A549 (cell line): ENCODE data around the gene ARHGEF19. TPM values are rescaled to one million over a fixed set of nuclear protein-coding genes. Genes with fewer than 3 reads are reported as not detected.

ENCODE experiments used
- ATAC-seq, 2 experiments: fragments of 200-7000 bp in 1 of 2; fragments of >200 bp in 1 of 2; cut with Nextera tagmentation in 1 of 2; cut with Tn5 transposase in 1 of 2; 3 replicates each; pipeline versions ENCODE4 v1.8.0 to v1.9.1; 2018 to 2020; ENCODE audit warnings: mild to moderate bottlenecking in 1 of 2, moderate library complexity in 1 of 2
- CTCF ChIA-PET: fragments of 300-600 bp; sonication (Branson Sonifier 250); formaldehyde crosslinking; extraction: SDS; loops from one replicate; lab custom pipeline; 2021; ENCODE audit warnings: antibody characterized with exemption, inconsistent platforms; lab: Yijun Ruan, JAX
- POLR2A ChIA-PET: fragments of 350-600 bp; formaldehyde crosslinking; extraction: SDS; loops from one replicate; lab custom pipeline; 2021; ENCODE audit warnings: antibody characterized with exemption, inconsistent platforms; lab: Yijun Ruan, JAX
- DNase-seq, 2 experiments: peaks; one replicate each; pipeline versions ENCODE4 v3.0.0 to v3.0.0-alpha.2; 2011 to 2016; ENCODE audit warnings: low read depth in 1 of 2, low spot score in 1 of 2
- FAIRE-seq: peaks from 2 replicates; lab custom pipeline; 2011; peaks lifted over from hg19 to GRCh38; lab: Jason Lieb, UNC
- H3K27ac ChIP-seq, 2 experiments: fragments of >200 bp; sonication (Bioruptor Twin); formaldehyde crosslinking; 3 replicates each; pipeline ENCODE4 v1.5.1; 2016 to 2017
- H3K4me1 ChIP-seq: fragments of >200 bp; sonication (Bioruptor Twin); formaldehyde crosslinking; 3 replicates; pipeline ENCODE4 v1.6.1; 2016
- H3K4me2 ChIP-seq: fragments of >200 bp; sonication (Bioruptor Twin); formaldehyde crosslinking; 3 replicates; pipeline ENCODE4 v1.6.1; 2016
- H3K4me3 ChIP-seq: fragments of >200 bp; sonication (Bioruptor Twin); formaldehyde crosslinking; 3 replicates; pipeline ENCODE4 v1.5.1; 2016
- H3K9me3 ChIP-seq: fragments of >200 bp; sonication (Bioruptor Twin); formaldehyde crosslinking; 3 replicates; pipeline ENCODE4 v1.6.1; 2016
- BHLHE40 ChIP-seq: IDR thresholded peaks from 2 replicates; pipeline ENCODE4 v1.6.1; 2012; ENCODE audit warnings: low read depth, low read length, inconsistent platforms
- CBX8 ChIP-seq: fragments of 200-600 bp; sonication (generic); IDR thresholded peaks from 2 replicates; pipeline ENCODE4 v1.6.1; 2016
- CEBPB ChIP-seq, 2 experiments: fragments of >200 bp in 1 of 2; sonication (Bioruptor Twin) in 1 of 2; formaldehyde crosslinking in 1 of 2; IDR thresholded peaks; 2 replicates each; pipeline ENCODE4 v1.6.1; 2012 to 2016
- CHD2 ChIP-seq: fragments of 150-350 bp; IDR thresholded peaks from 2 replicates; pipeline ENCODE4 v1.6.1; 2014; ENCODE audit warnings: low read length; ENCODE audit not compliant: partially characterized antibody
- CHD4 ChIP-seq: fragments of 200-600 bp; sonication (generic); IDR thresholded peaks from 2 replicates; pipeline ENCODE4 v1.6.1; 2016; ENCODE audit warnings: antibody characterized with exemption, mild to moderate bottlenecking, borderline replicate concordance
- EHF ChIP-seq: fragments of 250-450 bp; sonication (Bioruptor Pico); IDR thresholded peaks from 2 replicates; pipeline ENCODE4 v1.5.0; 2020; ENCODE audit warnings: mild to moderate bottlenecking
- EHMT2 ChIP-seq: fragments of 200-600 bp; sonication (generic); IDR thresholded peaks from 2 replicates; pipeline ENCODE4 v1.6.1; 2016; ENCODE audit warnings: antibody characterized with exemption, low read depth, mild to moderate bottlenecking, moderate library complexity
- EP300 ChIP-seq, 2 experiments: fragments of >200 bp; sonication (Bioruptor Twin); formaldehyde crosslinking; IDR thresholded peaks; 2 replicates in 1 of 2; 3 replicates in 1 of 2; pipeline ENCODE4 v1.6.1; 2016 to 2017
- FOSB ChIP-seq: fragments of 250-450 bp; sonication (Bioruptor Pico); IDR thresholded peaks from 2 replicates; pipeline ENCODE4 v1.5.0; 2020; ENCODE audit warnings: mild to moderate bottlenecking, moderate library complexity
- HOXA7 ChIP-seq: fragments of 250-450 bp; sonication (Bioruptor Pico); IDR thresholded peaks from 2 replicates; pipeline ENCODE4 v1.5.0; 2020; ENCODE audit warnings: mild to moderate bottlenecking, moderate library complexity
- HOXB5 ChIP-seq: fragments of 250-450 bp; sonication (Bioruptor Pico); IDR thresholded peaks from 2 replicates; pipeline ENCODE4 v1.5.0; 2020; ENCODE audit warnings: mild to moderate bottlenecking, moderate library complexity
- JUNB ChIP-seq: fragments of >200 bp; sonication (Bioruptor Twin); formaldehyde crosslinking; IDR thresholded peaks from 2 replicates; pipeline ENCODE4 v1.6.1; 2016
- MYC ChIP-seq: IDR thresholded peaks from 2 replicates; pipeline ENCODE4 v1.6.1; 2012; ENCODE audit warnings: mild to moderate bottlenecking, inconsistent platforms, low read length, improper control_type of control experiment, borderline replicate concordance
- NFE2L2 ChIP-seq: fragments of 150-350 bp; conservative IDR thresholded peaks from 2 replicates; pipeline ENCODE4 v1.6.1; 2014; ENCODE audit warnings: low read length
- NR3C1 ChIP-seq: fragments of >200 bp; sonication (Bioruptor Twin); formaldehyde crosslinking; IDR thresholded peaks from 3 replicates; pipeline ENCODE4 v1.6.1; 2017
- PHF8 ChIP-seq: fragments of 200-600 bp; sonication (generic); IDR thresholded peaks from 2 replicates; pipeline ENCODE4 v1.6.1; 2016; ENCODE audit warnings: low read depth, mild to moderate bottlenecking, antibody characterized with exemption, moderate library complexity, borderline replicate concordance
- POLR2AphosphoS2 ChIP-seq: conservative IDR thresholded peaks from 2 replicates; pipeline ENCODE4 v1.6.1; 2012; ENCODE audit warnings: low read length, improper control_type of control experiment, inconsistent platforms
- RARB ChIP-seq: fragments of 250-450 bp; sonication (Bioruptor Pico); IDR thresholded peaks from 2 replicates; pipeline ENCODE4 v1.8.0; 2021; ENCODE audit warnings: mild to moderate bottlenecking, moderate library complexity
- SMC3 ChIP-seq: fragments of >200 bp; sonication (Bioruptor Twin); formaldehyde crosslinking; IDR thresholded peaks from 3 replicates; pipeline ENCODE4 v1.6.1; 2018; ENCODE audit warnings: inconsistent platforms
- TP53 ChIP-seq: fragments of 250-450 bp; sonication (Bioruptor Pico); IDR thresholded peaks from 2 replicates; pipeline ENCODE4 v1.5.0; 2021; ENCODE audit warnings: mild to moderate bottlenecking, moderate library complexity
- ZFP36 ChIP-seq: fragments of 450-650 bp; IDR thresholded peaks from 2 replicates; pipeline ENCODE4 v1.6.1; 2014; ENCODE audit warnings: borderline replicate concordance; ENCODE audit not compliant: partially characterized antibody
- ZNF302 ChIP-seq: fragments of 250-450 bp; sonication (Bioruptor Pico); IDR thresholded peaks from 2 replicates; pipeline ENCODE4 v1.9.0; 2021; ENCODE audit warnings: inconsistent platforms, mild to moderate bottlenecking, moderate library complexity
- ZSCAN20 ChIP-seq: fragments of 250-450 bp; sonication (Bioruptor Pico); IDR thresholded peaks from 2 replicates; pipeline ENCODE4 v1.8.0; 2022; ENCODE audit warnings: mild to moderate bottlenecking, moderate library complexity
- WGBS: methylation state at CpG from one replicate; pipeline ENCODE4 v1.1.6; 2017; ENCODE audit errors: missing lambda C conversion rate; 5-methylcytosine and 5-hydroxymethylcytosine counted together
- polyA plus RNA-seq, 4 experiments: library from polyadenylated mRNA; depleted of rRNA in 3 of 4; stranded (reverse); fragments of >200 nt; fragmentation: RNase III in 1 of 4; extraction: RNeasy Plus Mini Kit Qiagen cat#74134 plus additional on column Dnase treatment in 1 of 4; gene quantifications; 2 replicates in 3 of 4; 3 replicates in 1 of 4; pipeline ENCODE4 v1.2.3, GENCODE V29; 2011 to 2017
- TF ChIP-seq, protein P1 (sequence below): fragments of 150-350 bp; IDR thresholded peaks from 2 replicates; pipeline ENCODE4 v1.6.1; 2014; ENCODE audit warnings: low read depth, mild to moderate bottlenecking, low read length
- TF ChIP-seq, protein P2 (sequence below): IDR thresholded peaks from 2 replicates; pipeline ENCODE4 v1.6.1; 2012
- TF ChIP-seq, protein P3 (sequence below): fragments of 250-450 bp; sonication (Bioruptor Pico); IDR thresholded peaks from 2 replicates; pipeline ENCODE4 v1.5.0; 2021; ENCODE audit warnings: mild to moderate bottlenecking, moderate library complexity, borderline replicate concordance
- TF ChIP-seq, protein P4 (sequence below): IDR thresholded peaks from 2 replicates; pipeline ENCODE4 v1.6.1; 2012; ENCODE audit warnings: low read depth, borderline replicate concordance

ARHGEF19 gene
- polyA plus RNA-seq, 2 of the 4 experiments (the other 2 are of a cell fraction), result 6.1 to 9.2 TPM

DNA sequence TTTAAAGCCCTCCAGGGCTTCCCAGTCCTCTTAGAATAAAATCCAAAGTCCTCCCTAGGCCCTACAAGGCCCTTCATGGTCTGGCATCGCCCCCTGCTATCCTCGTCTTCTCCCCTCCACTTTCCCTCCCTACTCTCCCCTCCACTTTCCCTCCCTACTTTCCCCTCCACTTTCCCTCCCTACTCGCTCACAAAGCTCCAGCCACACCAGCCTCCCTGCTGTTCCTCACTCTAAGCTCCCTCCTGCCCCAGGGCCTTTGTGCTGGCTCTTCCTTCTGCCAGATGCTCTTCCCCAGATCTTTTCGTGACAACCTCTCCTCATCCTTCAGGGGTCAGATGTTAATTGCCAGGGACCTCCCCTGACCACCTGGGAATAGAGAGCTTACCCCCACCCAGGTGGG lies 12.8 kb downstream of the ARHGEF19 start:
- no peak overlapping the region for H3K4me3 ChIP-seq
- DNase-seq, result no peak
- ChIA-PET CTCF (interaction anchor here (0.6 to 3.8 kb wide), 10 partner anchors 9 to 394 kb away, joined by 3 to 15 read pairs (median 4); partner anchors contain the start of gene FAM131C), POLR2A (no interaction called here)
- WGBS, result 88% methylated on average over 4 of the region's 4 CpGs
- no peaks in the 10 kb centered on the region for H3K4me1 ChIP-seq
- H3K4me2 ChIP-seq, result no peak overlapping the region
- no peak for ATAC-seq
- no peak for TF ChIP-seq CEBPB (IDR thresholded peaks at IDR 0.05)
- TF ChIP-seq ZNF302, result no peak
- TF ChIP-seq NFE2L2, result no peak
- TF ChIP-seq ZFP36, result no peak
- no peak for TF ChIP-seq EHMT2
- TF ChIP-seq NR3C1, result no peak
- no peak for TF ChIP-seq CBX8
- TF ChIP-seq HOXB5 (CRISPR knock-in tag), result no peak
- no peak for TF ChIP-seq SMC3
- TF ChIP-seq HOXA7 (CRISPR knock-in tag), result no peak
- no peak for FAIRE-seq
- H3K27ac ChIP-seq, result no peak overlapping the region
- H3K9me3 ChIP-seq, result no peaks in the 10 kb centered on the region

DNA sequence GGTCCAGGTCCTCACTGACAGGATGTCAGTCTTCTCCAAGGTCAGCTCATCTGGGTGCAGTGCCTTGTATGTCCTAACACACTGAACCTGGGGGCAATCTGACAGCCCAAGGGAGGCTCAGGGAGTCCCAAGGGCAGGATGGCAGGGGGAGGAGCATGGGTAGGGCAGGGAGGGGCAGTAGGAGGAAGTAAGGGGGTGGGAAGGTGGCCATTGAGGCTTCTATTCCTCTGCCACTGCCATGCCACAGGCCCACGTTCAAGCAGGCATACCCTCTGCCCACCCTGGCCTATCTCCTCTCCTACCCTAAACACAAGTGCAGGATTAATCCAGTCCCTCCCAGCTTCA lies 13.3 kb downstream of the ARHGEF19 start:
- Histone ChIP-seq H3K27ac (no peak overlapping the region), H3K4me3 (no peak overlapping the region), H3K4me2 (no peak overlapping the region), H3K4me1 (no peaks in the 10 kb centered on the region), H3K9me3 (no peaks in the 10 kb centered on the region)
- no peak for FAIRE-seq
- DNase-seq, result no peak
- TF ChIP-seq EHMT2 (no peak), CHD2 (no peak)
- POLR2A ChIA-PET, result no interaction called here
- peak in 1 of 2 experiments; percentile 28; a peak in 3 of 6 replicates for ATAC-seq
- WGBS, result 80% methylated on average over 1 of the region's 1 CpG
- CTCF ChIA-PET, result interaction anchor here (0.9 to 3.8 kb wide), 6 partner anchors 12 to 120 kb away, joined by 3 to 15 read pairs (median 11); no protein-coding TSS in a partner anchor

DNA sequence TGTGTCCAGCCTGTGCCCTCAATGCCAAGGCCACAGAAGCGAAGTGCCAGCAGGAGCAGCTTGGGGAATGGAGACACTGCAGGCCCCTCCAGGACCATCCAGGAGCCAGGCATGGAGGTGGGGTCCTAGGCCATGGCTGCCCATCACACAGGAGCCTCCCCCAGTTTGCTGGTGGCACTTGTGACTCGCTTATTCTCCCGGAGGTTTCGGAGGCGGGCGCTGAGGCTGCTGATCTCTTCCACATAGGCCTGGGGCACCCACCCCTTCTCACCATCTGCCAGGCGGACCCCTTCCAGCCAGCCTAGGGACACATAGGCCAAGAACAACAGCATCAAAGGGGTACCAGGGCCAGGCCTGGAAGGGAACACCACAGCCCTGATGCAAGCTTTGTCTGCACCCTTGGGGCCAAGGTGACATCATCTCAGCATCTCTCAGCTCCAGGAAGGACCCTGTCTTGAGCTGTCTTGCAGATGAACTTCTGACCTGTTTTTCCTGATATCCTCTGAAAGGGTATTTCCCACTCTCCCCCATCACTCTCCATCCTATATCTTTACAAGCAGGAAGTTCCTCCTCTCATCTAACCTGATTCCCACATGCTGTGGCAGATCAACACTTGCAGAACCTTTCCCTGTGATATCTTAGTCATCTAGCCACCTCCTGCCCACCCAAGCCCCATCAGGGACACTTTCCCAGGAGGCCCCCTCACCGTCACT lies 13.9 kb downstream of the ARHGEF19 start:
- TF ChIP-seq, protein P1, sequence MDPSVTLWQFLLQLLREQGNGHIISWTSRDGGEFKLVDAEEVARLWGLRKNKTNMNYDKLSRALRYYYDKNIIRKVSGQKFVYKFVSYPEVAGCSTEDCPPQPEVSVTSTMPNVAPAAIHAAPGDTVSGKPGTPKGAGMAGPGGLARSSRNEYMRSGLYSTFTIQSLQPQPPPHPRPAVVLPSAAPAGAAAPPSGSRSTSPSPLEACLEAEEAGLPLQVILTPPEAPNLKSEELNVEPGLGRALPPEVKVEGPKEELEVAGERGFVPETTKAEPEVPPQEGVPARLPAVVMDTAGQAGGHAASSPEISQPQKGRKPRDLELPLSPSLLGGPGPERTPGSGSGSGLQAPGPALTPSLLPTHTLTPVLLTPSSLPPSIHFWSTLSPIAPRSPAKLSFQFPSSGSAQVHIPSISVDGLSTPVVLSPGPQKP, result no peak
- TF ChIP-seq EHF (CRISPR knock-in tag), result no peak
- TF ChIP-seq HOXB5 (CRISPR knock-in tag), result no peak
- TF ChIP-seq NFE2L2, result no peak
- no peak for TF ChIP-seq EP300 (IDR thresholded peaks at IDR 0.05)
- TF ChIP-seq JUNB, result no peak
- TF ChIP-seq TP53 (CRISPR knock-in tag), result no peak
- TF ChIP-seq, protein P2, sequence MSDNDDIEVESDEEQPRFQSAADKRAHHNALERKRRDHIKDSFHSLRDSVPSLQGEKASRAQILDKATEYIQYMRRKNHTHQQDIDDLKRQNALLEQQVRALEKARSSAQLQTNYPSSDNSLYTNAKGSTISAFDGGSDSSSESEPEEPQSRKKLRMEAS, result no peak
- TF ChIP-seq PHF8, result no peak
- TF ChIP-seq ZFP36, result no peak
- TF ChIP-seq, protein P3, sequence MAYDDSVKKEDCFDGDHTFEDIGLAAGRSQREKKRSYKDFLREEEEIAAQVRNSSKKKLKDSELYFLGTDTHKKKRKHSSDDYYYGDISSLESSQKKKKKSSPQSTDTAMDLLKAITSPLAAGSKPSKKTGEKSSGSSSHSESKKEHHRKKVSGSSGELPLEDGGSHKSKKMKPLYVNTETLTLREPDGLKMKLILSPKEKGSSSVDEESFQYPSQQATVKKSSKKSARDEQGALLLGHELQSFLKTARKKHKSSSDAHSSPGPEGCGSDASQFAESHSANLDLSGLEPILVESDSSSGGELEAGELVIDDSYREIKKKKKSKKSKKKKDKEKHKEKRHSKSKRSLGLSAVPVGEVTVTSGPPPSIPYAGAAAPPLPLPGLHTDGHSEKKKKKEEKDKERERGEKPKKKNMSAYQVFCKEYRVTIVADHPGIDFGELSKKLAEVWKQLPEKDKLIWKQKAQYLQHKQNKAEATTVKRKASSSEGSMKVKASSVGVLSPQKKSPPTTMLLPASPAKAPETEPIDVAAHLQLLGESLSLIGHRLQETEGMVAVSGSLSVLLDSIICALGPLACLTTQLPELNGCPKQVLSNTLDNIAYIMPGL (CRISPR knock-in tag), result no peak
- TF ChIP-seq, protein P4, sequence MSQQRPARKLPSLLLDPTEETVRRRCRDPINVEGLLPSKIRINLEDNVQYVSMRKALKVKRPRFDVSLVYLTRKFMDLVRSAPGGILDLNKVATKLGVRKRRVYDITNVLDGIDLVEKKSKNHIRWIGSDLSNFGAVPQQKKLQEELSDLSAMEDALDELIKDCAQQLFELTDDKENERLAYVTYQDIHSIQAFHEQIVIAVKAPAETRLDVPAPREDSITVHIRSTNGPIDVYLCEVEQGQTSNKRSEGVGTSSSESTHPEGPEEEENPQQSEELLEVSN, result no peak
- TF ChIP-seq ZSCAN20, result no peak
- TF ChIP-seq POLR2AphosphoS2, result no peak
- TF ChIP-seq BHLHE40, result no peak
- TF ChIP-seq ZNF302, result no peak
- no peak for TF ChIP-seq CHD4
- no peak for TF ChIP-seq RARB (CRISPR knock-in tag)
- TF ChIP-seq MYC, result no peak
- TF ChIP-seq FOSB (CRISPR knock-in tag), result no peak
- ATAC-seq, result no peak; a peak in 1 of 6 replicates
- 84% methylated on average over 8 of the region's 8 CpGs for WGBS
- H3K4me3 ChIP-seq, result no peak overlapping the region
- H3K9me3 ChIP-seq, result no peaks in the 10 kb centered on the region
- H3K4me1 ChIP-seq, result no peaks in the 10 kb centered on the region
- FAIRE-seq, result no peak
- DNase-seq, result no peak
- H3K4me2 ChIP-seq, result no peak overlapping the region
- H3K27ac ChIP-seq, result no peak overlapping the region
- CTCF ChIA-PET, result interaction anchor here (0.6 to 3.8 kb wide), 6 partner anchors 11 to 1921 kb away, joined by 3 to 15 read pairs (median 11); no protein-coding TSS in a partner anchor
- POLR2A ChIA-PET, result no interaction called here
